Endothelial cell of umbilical vein (primary cell): ENCODE data around the gene LRSAM1. TPM values are rescaled to one million over a fixed set of nuclear protein-coding genes. Genes with fewer than 3 reads are reported as not detected.

Experiments
- BruUV-seq: library from RNA; stranded (reverse); fragments of 400-500 nt; replicated peaks from 2 replicates; lab custom pipeline; 2021; lab: Mats Ljungman, UMichigan
- CTCF ChIA-PET: fragments of 300-600, 350-600 bp; sonication (Branson Sonifier 250); formaldehyde crosslinking; loops from one replicate; lab custom pipeline; 2021; ENCODE audit warnings: antibody characterized with exemption, inconsistent platforms; lab: Charles Lee
- POLR2A ChIA-PET: fragments of 300-600, 350-600 bp; sonication (Branson Sonifier 250); formaldehyde crosslinking; loops from one replicate; lab custom pipeline; 2021; ENCODE audit warnings: antibody characterized with exemption, inconsistent platforms; lab: Charles Lee
- DNase-seq: peaks from one replicate; pipeline ENCODE4 v3.0.0-alpha.2; 2011; ENCODE audit warnings: low read depth, low spot score
- FAIRE-seq: peaks from 2 replicates; lab custom pipeline; 2011; peaks lifted over from hg19 to GRCh38; lab: Jason Lieb, UNC
- H2AFZ ChIP-seq: 2 replicates; pipeline ENCODE4 v1.6.0; 2012; ENCODE audit warnings: low read depth, low read length, control low read depth, inconsistent platforms
- H3K27ac ChIP-seq: 2 replicates; pipeline ENCODE4 v1.5.1; 2011; ENCODE audit warnings: low read depth, mild to moderate bottlenecking, control low read depth, low read length, moderate library complexity; ENCODE audit not compliant: insufficient read depth
- H3K27me3 ChIP-seq, 2 experiments: 2 replicates each; pipeline versions ENCODE4 v1.6.0 to v1.6.1; 2011; ENCODE audit warnings: low read length in 2 of 2, mixed read lengths in 1 of 2; ENCODE audit not compliant: control insufficient read depth in 2 of 2, insufficient read depth in 2 of 2
- H3K36me3 ChIP-seq, 2 experiments: 2 replicates in 1 of 2; 3 replicates in 1 of 2; pipeline ENCODE4 v1.5.1; 2011; ENCODE audit warnings: low read length in 2 of 2, mild to moderate bottlenecking in 1 of 2, moderate library complexity in 1 of 2; ENCODE audit not compliant: control insufficient read depth in 2 of 2, insufficient read depth in 2 of 2; ENCODE audit errors: extremely low read depth in 1 of 2
- H3K4me1 ChIP-seq: 3 replicates; pipeline ENCODE4 v1.5.1; 2011; ENCODE audit warnings: mild to moderate bottlenecking, low read length; ENCODE audit not compliant: control insufficient read depth, insufficient read depth; ENCODE audit errors: extremely low read depth
- H3K4me2 ChIP-seq: 2 replicates; pipeline ENCODE4 v1.6.1; 2011; ENCODE audit warnings: low read length, control low read depth, mixed read lengths; ENCODE audit not compliant: insufficient read depth
- H3K4me3 ChIP-seq, 3 experiments: fragments of 200-600 bp in 1 of 3; sonication (generic), shearing (Covaris generic) in 1 of 3; replicated peaks in 1 of 3; 2 replicates each; pipeline ENCODE4 v1.5.1; 2011 to 2016; ENCODE audit warnings: control low read depth in 3 of 3, low read length in 3 of 3, mild to moderate bottlenecking in 2 of 3, inconsistent platforms in 1 of 3, low read depth in 1 of 3, moderate library complexity in 1 of 3; ENCODE audit not compliant: insufficient read depth in 1 of 3
- H3K79me2 ChIP-seq: 2 replicates; pipeline ENCODE4 v1.6.0; 2012; ENCODE audit warnings: low read length, inconsistent platforms; ENCODE audit not compliant: control insufficient read depth, insufficient read depth
- H3K9ac ChIP-seq: replicated peaks from 2 replicates; pipeline ENCODE3; 2011; ENCODE audit warnings: low read length, control low read depth; ENCODE audit not compliant: insufficient read depth; ENCODE audit errors: extremely low read depth
- H3K9me1 ChIP-seq: replicated peaks from 3 replicates; pipeline ENCODE4 v1.6.0; 2011; ENCODE audit warnings: mild to moderate bottlenecking, low read length; ENCODE audit not compliant: control insufficient read depth, insufficient read depth; ENCODE audit errors: extremely low read depth
- H3K9me3 ChIP-seq: replicated peaks from 2 replicates; pipeline ENCODE4 v1.5.1; 2012; ENCODE audit warnings: low read length, inconsistent platforms; ENCODE audit not compliant: control insufficient read depth, insufficient read depth
- H4K20me1 ChIP-seq: replicated peaks from 2 replicates; pipeline ENCODE3; 2011; ENCODE audit warnings: mild to moderate bottlenecking, low read length; ENCODE audit not compliant: control insufficient read depth, insufficient read depth; ENCODE audit errors: extremely low read depth
- EZH2 ChIP-seq: IDR thresholded peaks from 2 replicates; pipeline ENCODE4 v1.6.1; 2012; ENCODE audit warnings: borderline replicate concordance, low read depth, mild to moderate bottlenecking, moderate library complexity, low read length, inconsistent platforms; ENCODE audit not compliant: severe bottlenecking
- FOS ChIP-seq: IDR thresholded peaks from 2 replicates; pipeline ENCODE4 v1.6.1; 2011; ENCODE audit warnings: mild to moderate bottlenecking, low read length, moderate library complexity, borderline replicate concordance; ENCODE audit not compliant: insufficient read depth
- GATA2 ChIP-seq: IDR thresholded peaks from 2 replicates; pipeline ENCODE4 v1.7.0; 2011; ENCODE audit warnings: low read depth, mild to moderate bottlenecking, moderate library complexity, mixed read lengths, low read length; ENCODE audit not compliant: insufficient read length, insufficient read depth
- JUN ChIP-seq: IDR thresholded peaks from 2 replicates; pipeline ENCODE4 v1.6.1; 2011; ENCODE audit warnings: borderline replicate concordance, low read depth; ENCODE audit not compliant: insufficient read length, insufficient read depth
- MYC ChIP-seq: IDR thresholded peaks from one replicate; pipeline ENCODE4 v1.6.1; 2011; ENCODE audit warnings: mild to moderate bottlenecking, low read depth, low read length
- POLR2A ChIP-seq: IDR thresholded peaks from 2 replicates; pipeline ENCODE4 v1.6.1; 2012; ENCODE audit warnings: low read depth, mild to moderate bottlenecking, control low read depth, low read length
- POLR2AphosphoS5 ChIP-seq: IDR thresholded peaks from 2 replicates; pipeline ENCODE4 v1.6.1; 2012; ENCODE audit warnings: low read depth, mild to moderate bottlenecking, control low read depth, low read length, moderate library complexity; ENCODE audit not compliant: insufficient read depth
- dilution Hi-C: fragments of 300-500 bp; cut with MboI; formaldehyde crosslinking; loops from one replicate; pipeline ENCODE4 v1.15.0; 2019; ENCODE audit warnings: low sequenced_read_pairs; ENCODE audit not compliant: extremely low pct_ligation_motif_present
- intact Hi-C: fragments of 100-400 bp; cut with micrococcal nuclease; formaldehyde crosslinking; loops from one replicate; pipeline ENCODE4 v1.10.0; 2022
- polyA plus RNA-seq, 4 experiments: library from polyadenylated mRNA; depleted of rRNA in 3 of 4; stranded (reverse) in 3 of 4; unstranded in 1 of 4; fragments of >200 nt; gene quantifications; 2 replicates each; pipeline versions ENCODE4 v1.2.1 to v1.2.3, GENCODE V29; 2011 to 2012; ENCODE audit warnings: missing spikeins in 1 of 4
- total RNA-seq: library from RNA; stranded (reverse); gene quantifications from 2 replicates; pipeline ENCODE4 v1.2.3, GENCODE V29; 2021
- TF ChIP-seq, protein P1 (sequence below), 2 donors: IDR thresholded peaks; 1 replicate in 1 of 2; 2 replicates in 1 of 2; pipeline ENCODE4 v1.5.1; 2011; ENCODE audit warnings: low read length in 2 of 2, mild to moderate bottlenecking in 2 of 2, moderate library complexity in 2 of 2, control low read depth in 1 of 2, inconsistent platforms in 1 of 2, low read depth in 1 of 2; ENCODE audit not compliant: insufficient read depth in 1 of 2; ENCODE audit errors: extremely low read depth in 1 of 2
- TF ChIP-seq, protein P2 (sequence below): IDR thresholded peaks from 2 replicates; pipeline ENCODE4 v1.6.1; 2011; ENCODE audit not compliant: insufficient read depth, insufficient read length

LRSAM1 gene
- total and polyA plus RNA-seq, 2 donors (not counting 3 experiments of a cell fraction or from before 2014, with no cell fraction given), result 10.8 to 18.9 TPM

DNA sequence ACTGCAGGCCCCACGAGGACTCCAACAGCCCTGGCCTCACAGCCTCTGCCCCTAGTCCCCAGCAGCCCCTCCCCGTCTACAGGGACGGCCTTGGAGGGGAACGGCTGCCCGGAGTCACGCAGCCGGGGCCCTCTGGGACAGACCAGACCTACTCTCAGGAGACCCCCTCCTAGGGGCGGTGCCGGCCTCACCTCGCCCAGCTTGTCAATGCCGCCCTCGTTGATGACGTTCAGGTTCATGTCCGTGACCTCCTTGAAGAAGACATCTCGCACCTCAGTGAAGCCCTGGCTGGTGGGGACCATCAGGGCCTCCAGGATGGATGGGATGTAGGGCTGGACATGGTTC lies 58.6 kb downstream of the LRSAM1 start:
- FAIRE-seq (no peak), DNase-seq (no peak)
- Histone ChIP-seq H3K36me3 (peaks cover 15 to 40% of the 10 kb centered on the region in 2 experiments), H3K27me3 (no peaks in the 10 kb centered on the region), H3K79me2 (peaks cover 22% of the 10 kb centered on the region), H4K20me1 (no peaks in the 10 kb centered on the region), H3K4me3 (no peak overlapping the region), H3K4me2 (no peak overlapping the region), H3K27ac (no peak overlapping the region), H2AFZ (no peak overlapping the region), H3K9me1 (no peaks in the 10 kb centered on the region), H3K4me1 (no peaks in the 10 kb centered on the region), H3K9ac (no peak overlapping the region), H3K9me3 (no peaks in the 10 kb centered on the region)
- no TSS peak for BruUV-seq
- ChIA-PET POLR2A (no interaction called here), CTCF (interaction anchor here (1.4 kb wide), 2 partner anchors 18 to 225 kb away, joined by 3 to 5 read pairs; partner anchors contain the start of gene TOR2A)
- no peak for TF ChIP-seq POLR2AphosphoS5
- no peak for TF ChIP-seq MYC
- TF ChIP-seq POLR2A, result no peak
- TF ChIP-seq, protein P1, sequence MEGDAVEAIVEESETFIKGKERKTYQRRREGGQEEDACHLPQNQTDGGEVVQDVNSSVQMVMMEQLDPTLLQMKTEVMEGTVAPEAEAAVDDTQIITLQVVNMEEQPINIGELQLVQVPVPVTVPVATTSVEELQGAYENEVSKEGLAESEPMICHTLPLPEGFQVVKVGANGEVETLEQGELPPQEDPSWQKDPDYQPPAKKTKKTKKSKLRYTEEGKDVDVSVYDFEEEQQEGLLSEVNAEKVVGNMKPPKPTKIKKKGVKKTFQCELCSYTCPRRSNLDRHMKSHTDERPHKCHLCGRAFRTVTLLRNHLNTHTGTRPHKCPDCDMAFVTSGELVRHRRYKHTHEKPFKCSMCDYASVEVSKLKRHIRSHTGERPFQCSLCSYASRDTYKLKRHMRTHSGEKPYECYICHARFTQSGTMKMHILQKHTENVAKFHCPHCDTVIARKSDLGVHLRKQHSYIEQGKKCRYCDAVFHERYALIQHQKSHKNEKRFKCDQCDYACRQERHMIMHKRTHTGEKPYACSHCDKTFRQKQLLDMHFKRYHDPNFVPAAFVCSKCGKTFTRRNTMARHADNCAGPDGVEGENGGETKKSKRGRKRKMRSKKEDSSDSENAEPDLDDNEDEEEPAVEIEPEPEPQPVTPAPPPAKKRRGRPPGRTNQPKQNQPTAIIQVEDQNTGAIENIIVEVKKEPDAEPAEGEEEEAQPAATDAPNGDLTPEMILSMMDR (IDR thresholded peaks at IDR 0.05; ENCODE audit: extremely low read depth in 1 of 2, insufficient read depth in 1 of 2, low read depth in 1 of 2, low read length in 2 of 2), result no peak
- no peak for TF ChIP-seq GATA2
- no peak for TF ChIP-seq JUN
- TF ChIP-seq, protein P2, sequence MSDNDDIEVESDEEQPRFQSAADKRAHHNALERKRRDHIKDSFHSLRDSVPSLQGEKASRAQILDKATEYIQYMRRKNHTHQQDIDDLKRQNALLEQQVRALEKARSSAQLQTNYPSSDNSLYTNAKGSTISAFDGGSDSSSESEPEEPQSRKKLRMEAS, result no peak
- TF ChIP-seq EZH2, result no peak
- no peak for TF ChIP-seq FOS
- dilution Hi-C loops (no loop called here), intact Hi-C loops (no loop called here)
